Measurements from ENCODE around the gene GPATCH1. TPM values are rescaled to one million over a fixed set of nuclear protein-coding genes. Genes with fewer than 3 reads are reported as not detected.
A peak's percentile ranks its signal among the peaks of the same experiment; 100 is the strongest.

The GPATCH1 gene
- total and polyA plus RNA-seq, 2 of the 13 experiments (the other 11 are each of a cell fraction or from before 2014, with no cell fraction given), result 6.8 to 6.9 TPM

- peak; percentile 84 for TF ChIP-seq ARID4A (CRISPR knock-in tag; IDR thresholded peaks at IDR 0.05; ENCODE audit: borderline replicate concordance)
- no peak for TF ChIP-seq THAP7 (CRISPR knock-in tag; IDR thresholded peaks at IDR 0.05)
- TF ChIP-seq HMG20A (CRISPR knock-in tag; IDR thresholded peaks at IDR 0.05; ENCODE audit: borderline replicate concordance), result no peak
- TF ChIP-seq KAT8 (CRISPR knock-in tag; IDR thresholded peaks at IDR 0.05), result peak; percentile 90
- TF ChIP-seq KLF11 (CRISPR knock-in tag; IDR thresholded peaks at IDR 0.05), result peak; percentile 66
- no peak for TF ChIP-seq ZNF766 (CRISPR knock-in tag; IDR thresholded peaks at IDR 0.05; ENCODE audit: borderline replicate concordance)
- peak; percentile 87 for TF ChIP-seq PATZ1 (CRISPR knock-in tag; IDR thresholded peaks at IDR 0.05)
- no peak for TF ChIP-seq SNAPC4 (CRISPR knock-in tag; IDR thresholded peaks at IDR 0.05)
- TF ChIP-seq HIC2 (CRISPR knock-in tag; IDR thresholded peaks at IDR 0.05; ENCODE audit: low read depth), result peak; percentile 45; the same call in 1 of the 2 replicates
- TF ChIP-seq NFIC (IDR thresholded peaks at IDR 0.05; ENCODE audit: low read length), result no peak
- TF ChIP-seq ZBTB33 (CRISPR knock-in tag; IDR thresholded peaks at IDR 0.05), result no peak; the same call in 1 of the 2 replicates
Measured at GRCh38 chr19:33176670-33177416, 95.9 kb downstream of the GPATCH1 start (continued).
